Trophoblast cell (in vitro differentiated cells and primary cell): ENCODE data around the gene NUTM1.

Experiments
- DNase-seq, 2 donors: peaks; one replicate each; pipeline ENCODE4 v3.0.0-alpha.2; 2016
- H2AFZ ChIP-seq: 2 replicates; pipeline ENCODE4 v1.6.1; 2013; ENCODE audit warnings: low read length, moderate library complexity, mild to moderate bottlenecking; ENCODE audit not compliant: insufficient read depth, poor library complexity
- H2AK5ac ChIP-seq: 2 replicates; pipeline ENCODE4 v1.6.1; 2013; ENCODE audit warnings: mild to moderate bottlenecking, low read length
- H2BK120ac ChIP-seq: 2 replicates; pipeline ENCODE4 v1.6.1; 2013; ENCODE audit warnings: low read length, mild to moderate bottlenecking, moderate library complexity; ENCODE audit not compliant: insufficient read depth, poor library complexity
- H2BK12ac ChIP-seq: 2 replicates; pipeline ENCODE4 v1.6.1; 2013; ENCODE audit warnings: mild to moderate bottlenecking, low read length, moderate library complexity
- H2BK5ac ChIP-seq: 2 replicates; pipeline ENCODE4 v1.6.1; 2013; ENCODE audit warnings: low read length, low read depth, moderate library complexity, mild to moderate bottlenecking; ENCODE audit not compliant: poor library complexity
- H3K14ac ChIP-seq: 2 replicates; pipeline ENCODE4 v1.6.1; 2013; ENCODE audit warnings: mild to moderate bottlenecking, low read length
- H3K18ac ChIP-seq: 2 replicates; pipeline ENCODE4 v1.6.1; 2013; ENCODE audit warnings: mild to moderate bottlenecking, low read length
- H3K23ac ChIP-seq: 2 replicates; pipeline ENCODE4 v1.6.1; 2013; ENCODE audit warnings: low read length
- H3K27ac ChIP-seq: 2 replicates; pipeline ENCODE4 v1.5.1; 2013; ENCODE audit warnings: low read depth, mild to moderate bottlenecking, inconsistent platforms, low read length, moderate library complexity
- H3K27me3 ChIP-seq: 2 replicates; pipeline ENCODE4 v1.6.1; 2013; ENCODE audit warnings: inconsistent platforms, mild to moderate bottlenecking, low read length, moderate library complexity; ENCODE audit not compliant: insufficient read depth
- H3K36me3 ChIP-seq, 2 experiments: 1 replicate in 1 of 2; 2 replicates in 1 of 2; pipeline ENCODE4 v1.6.1; 2013; ENCODE audit warnings: low read length in 2 of 2, mild to moderate bottlenecking in 2 of 2, moderate library complexity in 1 of 2; ENCODE audit not compliant: insufficient read depth in 2 of 2, control insufficient read depth in 1 of 2
- H3K4ac ChIP-seq: 2 replicates; pipeline ENCODE4 v1.6.1; 2013; ENCODE audit warnings: low read depth, mild to moderate bottlenecking, low read length, moderate library complexity
- H3K4me1 ChIP-seq, 2 experiments: 1 replicate in 1 of 2; 2 replicates in 1 of 2; pipeline ENCODE4 v1.6.1; 2013; ENCODE audit warnings: low read length in 2 of 2, mild to moderate bottlenecking in 2 of 2, moderate library complexity in 1 of 2; ENCODE audit not compliant: insufficient read depth in 2 of 2, control insufficient read depth in 1 of 2
- H3K4me2 ChIP-seq: 2 replicates; pipeline ENCODE4 v1.6.1; 2013; ENCODE audit warnings: inconsistent platforms, mild to moderate bottlenecking, low read length, moderate library complexity
- H3K4me3 ChIP-seq: 2 replicates; pipeline ENCODE4 v1.5.1; 2013; ENCODE audit warnings: mild to moderate bottlenecking, low read depth, low read length, inconsistent platforms
- H3K79me1 ChIP-seq: one replicate; pipeline ENCODE4 v1.6.1; 2013; ENCODE audit warnings: low read length
- H3K79me2 ChIP-seq: 2 replicates; pipeline ENCODE4 v1.6.1; 2013; ENCODE audit warnings: low read length, mild to moderate bottlenecking; ENCODE audit not compliant: control insufficient read depth, insufficient read depth, poor library complexity
- H3K9ac ChIP-seq: 2 replicates; pipeline ENCODE4 v1.6.1; 2013; ENCODE audit warnings: mild to moderate bottlenecking, low read length
- H3K9me3 ChIP-seq: 2 replicates; pipeline ENCODE4 v1.6.1; 2013; ENCODE audit warnings: low read depth, mild to moderate bottlenecking, control low read depth, inconsistent platforms, low read length; ENCODE audit not compliant: insufficient read depth
- H4K12ac ChIP-seq: 2 replicates; pipeline ENCODE4 v1.6.1; 2013; ENCODE audit warnings: low read depth, mild to moderate bottlenecking, low read length, moderate library complexity
- H4K8ac ChIP-seq: 2 replicates; pipeline ENCODE4 v1.6.1; 2013; ENCODE audit warnings: low read depth, mild to moderate bottlenecking, low read length, moderate library complexity
- H4K91ac ChIP-seq: one replicate; pipeline ENCODE4 v1.6.1; 2013; ENCODE audit warnings: low read depth, mild to moderate bottlenecking, low read length, moderate library complexity
- WGBS: extraction: QIAGEN DNeasy Blood & Tissue Kit; methylation state at CpG from one replicate; pipeline ENCODE4 v1.1.7; 2013; ENCODE audit warnings: missing lambda C conversion rate; ENCODE audit not compliant: insufficient read length, insufficient coverage; ENCODE audit errors: extremely low coverage; 5-methylcytosine and 5-hydroxymethylcytosine counted together

Gene NUTM1

GRCh38 chr15:34361278-34361677, 18.2 kb downstream of the NUTM1 start:
- Histone ChIP-seq H2BK5ac (no peak overlapping the region), H4K8ac (no peak overlapping the region), H3K9ac (no peak overlapping the region), H2BK12ac (peak overlapping the region; percentile 10), H2BK120ac (no peak overlapping the region), H3K36me3 (peaks cover 32 to 53% of the 10 kb centered on the region in 2 experiments), H2AFZ (no peak overlapping the region), H3K4me1 (peaks cover 17 to 21% of the 10 kb centered on the region in 2 experiments), H3K79me2 (no peaks in the 10 kb centered on the region), H4K91ac (no peak overlapping the region), H3K4me2 (no peak overlapping the region), H2AK5ac (no peak overlapping the region), H3K18ac (no peak overlapping the region), H3K9me3 (no peaks in the 10 kb centered on the region), H3K4me3 (no peak overlapping the region), H3K4ac (no peak overlapping the region), H3K14ac (no peak overlapping the region), H3K27me3 (no peaks in the 10 kb centered on the region), H4K12ac (no peak overlapping the region), H3K27ac (no peak overlapping the region), H3K79me1 (peaks cover 3% of the 10 kb centered on the region), H3K23ac (no peak overlapping the region)
- WGBS = no CpG with 5 or more reads among the region's 7 CpGs
- no peak for DNase-seq

- Histone ChIP-seq H4K12ac (no peak overlapping the region), H2BK120ac (no peak overlapping the region), H3K79me2 (peaks cover under 1% of the 10 kb centered on the region), H4K8ac (no peak overlapping the region), H3K4me1 (peaks cover 17 to 21% of the 10 kb centered on the region in 2 experiments), H2AK5ac (no peak overlapping the region), H3K9me3 (no peaks in the 10 kb centered on the region), H3K4ac (no peak overlapping the region), H3K27ac (no peak overlapping the region), H2BK5ac (no peak overlapping the region), H3K14ac (no peak overlapping the region), H3K4me2 (no peak overlapping the region), H3K4me3 (no peak overlapping the region), H3K36me3 (peaks cover 29 to 43% of the 10 kb centered on the region in 2 experiments), H3K18ac (no peak overlapping the region), H4K91ac (no peak overlapping the region), H3K79me1 (peaks cover 7% of the 10 kb centered on the region), H3K27me3 (no peaks in the 10 kb centered on the region), H3K9ac (no peak overlapping the region), H2BK12ac (no peak overlapping the region), H3K23ac (no peak overlapping the region), H2AFZ (no peak overlapping the region)
- no peak for DNase-seq
- WGBS = no CpG with 5 or more reads among the region's 10 CpGs
Measured at GRCh38 chr15:34362047-34362773, 19.1 kb downstream of the NUTM1 start.

GRCh38 chr15:34364041-34364440, 20.9 kb downstream of the NUTM1 start:
- Histone ChIP-seq H4K8ac (no peak overlapping the region), H4K12ac (no peak overlapping the region), H3K9me3 (no peaks in the 10 kb centered on the region), H3K27ac (no peak overlapping the region), H4K91ac (no peak overlapping the region), H3K14ac (no peak overlapping the region), H3K23ac (no peak overlapping the region), H3K27me3 (no peaks in the 10 kb centered on the region), H3K79me1 (peaks cover 13% of the 10 kb centered on the region), H2AK5ac (no peak overlapping the region), H3K4me2 (no peak overlapping the region), H3K4me1 (peaks cover 17 to 21% of the 10 kb centered on the region in 2 experiments), H2BK5ac (no peak overlapping the region), H2BK120ac (no peak overlapping the region), H3K4me3 (no peak overlapping the region), H3K4ac (no peak overlapping the region), H2AFZ (no peak overlapping the region), H3K18ac (no peak overlapping the region), H3K36me3 (peaks cover 23 to 33% of the 10 kb centered on the region in 2 experiments), H3K79me2 (peaks cover 6% of the 10 kb centered on the region), H2BK12ac (no peak overlapping the region), H3K9ac (no peak overlapping the region)
- WGBS = no CpG with 5 or more reads among the region's 8 CpGs
- no peak for DNase-seq

- H4K91ac ChIP-seq = no peak overlapping the region
- peaks cover 12 to 18% of the 10 kb centered on the region in 2 experiments for H3K4me1 ChIP-seq
- H3K36me3 ChIP-seq = peaks cover 14 to 24% of the 10 kb centered on the region in 2 experiments
- H3K14ac ChIP-seq = no peak overlapping the region
- no peak overlapping the region for H2BK120ac ChIP-seq
- no peaks in the 10 kb centered on the region for H3K9me3 ChIP-seq
- H4K12ac ChIP-seq = no peak overlapping the region
- H3K27ac ChIP-seq = no peak overlapping the region
- no peak overlapping the region for H3K4me3 ChIP-seq
- H3K23ac ChIP-seq = peak overlapping the region; percentile 22
- H3K4me2 ChIP-seq = peak overlapping the region; percentile 98
- DNase-seq = no peak
- no peak overlapping the region for H2BK12ac ChIP-seq
- no CpG with 5 or more reads among the region's 16 CpGs for WGBS
- no peak overlapping the region for H2AFZ ChIP-seq
- no peak overlapping the region for H4K8ac ChIP-seq
- H3K9ac ChIP-seq = no peak overlapping the region
- H3K4ac ChIP-seq = no peak overlapping the region
- H3K79me2 ChIP-seq = peaks cover 6% of the 10 kb centered on the region
- no peaks in the 10 kb centered on the region for H3K27me3 ChIP-seq
- no peak overlapping the region for H2BK5ac ChIP-seq
- peak overlapping the region; percentile 32 for H2AK5ac ChIP-seq
- H3K79me1 ChIP-seq = peaks cover 10% of the 10 kb centered on the region
- H3K18ac ChIP-seq = peak overlapping the region; percentile 38
Measured at GRCh38 chr15:34365091-34365825, 22.1 kb downstream of the NUTM1 start.
